ENCODE results near the gene ATP11A. TPM values are rescaled to one million over a fixed set of nuclear protein-coding genes. Genes with fewer than 3 reads are reported as not detected.

Gene ATP11A
- total RNA-seq, 1 experiment from 2014 or later = 8.7 TPM

- Histone ChIP-seq H3K4me1 (ENCODE audit: insufficient read depth, low read length) (peaks cover 5% of the 10 kb centered on the region), H2AFZ (ENCODE audit: low read length) (no peak overlapping the region), H3K36me3 (ENCODE audit: low read depth, low read length) (no peaks in the 10 kb centered on the region), H3K4me2 (ENCODE audit: low read length) (no peak overlapping the region), H3K27me3 (ENCODE audit: low read length) (no peaks in the 10 kb centered on the region), H3K9ac (ENCODE audit: low read length) (no peak overlapping the region), H4K20me1 (ENCODE audit: low read length) (no peaks in the 10 kb centered on the region), H3K79me2 (ENCODE audit: low read length) (no peaks in the 10 kb centered on the region), H3K4me3 (ENCODE audit: low read length) (no peak overlapping the region), H3F3A (ENCODE audit: low read length, unreplicated experiment) (no peaks in the 10 kb centered on the region), H3K9me3 (ENCODE audit: low read length) (no peaks in the 10 kb centered on the region), H3K27ac (ENCODE audit: low read length) (no peak overlapping the region), H3K9me2 (replicated peaks; ENCODE audit: low read length) (no peaks in the 10 kb centered on the region)
- intact Hi-C loops (cut with micrococcal nuclease) = no loop called here
- POLR2A ChIA-PET (ENCODE audit: unreplicated experiment) = no interaction called here
- ATAC-seq (no peak), DNase-seq (no peak)
- TF ChIP-seq EZH2 (IDR thresholded peaks at IDR 0.05; ENCODE audit: low read length, unreplicated experiment) (no peak), CTCF (conservative IDR thresholded peaks at IDR 0.05; ENCODE audit: low read depth, low read length) (no peak), EZH2phosphoT487 (IDR thresholded peaks at IDR 0.05; ENCODE audit: borderline replicate concordance, low read length) (no peak)
- CTCF ChIA-PET = no interaction called here
- BruUV-seq (replicated peaks) = no TSS peak
Observed at GRCh38 chr13:112903071-112903577, 213.3 kb downstream of the ATP11A start.

GRCh38 chr13:112903606-112904195, 213.9 kb downstream of the ATP11A start:
- H3K4me1 ChIP-seq (ENCODE audit: insufficient read depth, low read length) = peaks cover 5% of the 10 kb centered on the region
- no peaks in the 10 kb centered on the region for H4K20me1 ChIP-seq (ENCODE audit: low read length)
- no peak overlapping the region for H3K4me3 ChIP-seq (ENCODE audit: low read length)
- ATAC-seq (no peak), DNase-seq (no peak)
- H3K4me2 ChIP-seq (ENCODE audit: low read length) = no peak overlapping the region
- H3K27me3 ChIP-seq (ENCODE audit: low read length) = no peaks in the 10 kb centered on the region
- H3F3A ChIP-seq (ENCODE audit: low read length, unreplicated experiment) = no peaks in the 10 kb centered on the region
- TF ChIP-seq EZH2phosphoT487 (IDR thresholded peaks at IDR 0.05; ENCODE audit: borderline replicate concordance, low read length) (no peak), EZH2 (IDR thresholded peaks at IDR 0.05; ENCODE audit: low read length, unreplicated experiment) (no peak), CTCF (conservative IDR thresholded peaks at IDR 0.05; ENCODE audit: low read depth, low read length) (no peak)
- no peak overlapping the region for H3K9ac ChIP-seq (ENCODE audit: low read length)
- H3K36me3 ChIP-seq (ENCODE audit: low read depth, low read length) = no peaks in the 10 kb centered on the region
- intact Hi-C loops (cut with micrococcal nuclease) = no loop called here
- no peaks in the 10 kb centered on the region for H3K9me2 ChIP-seq (replicated peaks; ENCODE audit: low read length)
- H2AFZ ChIP-seq (ENCODE audit: low read length) = no peak overlapping the region
- no peak overlapping the region for H3K27ac ChIP-seq (ENCODE audit: low read length)
- ChIA-PET POLR2A (ENCODE audit: unreplicated experiment) (no interaction called here), CTCF (no interaction called here)
- no TSS peak for BruUV-seq (replicated peaks)
- no peaks in the 10 kb centered on the region for H3K79me2 ChIP-seq (ENCODE audit: low read length)
- H3K9me3 ChIP-seq (ENCODE audit: low read length) = no peaks in the 10 kb centered on the region

- Histone ChIP-seq H3F3A (ENCODE audit: low read length, unreplicated experiment) (no peaks in the 10 kb centered on the region), H3K79me2 (ENCODE audit: low read length) (no peaks in the 10 kb centered on the region), H3K27me3 (ENCODE audit: low read length) (no peaks in the 10 kb centered on the region), H3K9me3 (ENCODE audit: low read length) (no peaks in the 10 kb centered on the region), H3K9me2 (replicated peaks; ENCODE audit: low read length) (no peaks in the 10 kb centered on the region), H3K4me3 (ENCODE audit: low read length) (no peak overlapping the region), H3K4me1 (ENCODE audit: insufficient read depth, low read length) (peaks cover 5% of the 10 kb centered on the region), H3K36me3 (ENCODE audit: low read depth, low read length) (no peaks in the 10 kb centered on the region), H3K9ac (ENCODE audit: low read length) (no peak overlapping the region), H2AFZ (ENCODE audit: low read length) (no peak overlapping the region), H3K4me2 (ENCODE audit: low read length) (no peak overlapping the region), H4K20me1 (ENCODE audit: low read length) (no peaks in the 10 kb centered on the region), H3K27ac (ENCODE audit: low read length) (no peak overlapping the region)
- DNase-seq (no peak), ATAC-seq (no peak)
- ChIA-PET POLR2A (ENCODE audit: unreplicated experiment) (no interaction called here), CTCF (no interaction called here)
- TF ChIP-seq EZH2phosphoT487 (IDR thresholded peaks at IDR 0.05; ENCODE audit: borderline replicate concordance, low read length) = no peak
- TF ChIP-seq CTCF (conservative IDR thresholded peaks at IDR 0.05; ENCODE audit: low read depth, low read length) = no peak
- TF ChIP-seq EZH2 (IDR thresholded peaks at IDR 0.05; ENCODE audit: low read length, unreplicated experiment) = no peak
- intact Hi-C loops (cut with micrococcal nuclease) = no loop called here
- no TSS peak for BruUV-seq (replicated peaks)
Observed at GRCh38 chr13:112904436-112904960, 214.7 kb downstream of the ATP11A start.
